C4-2B (cell line): ENCODE data around the gene CAMTA1.
"Not testable (repeated sequence)": the region's sequence is repeated elsewhere in the genome, so short reads cannot be mapped to it uniquely, and the experiment has no call there.

Source experiments
- H3K27ac ChIP-seq: fragments of 450-650 bp; 2 replicates; pipeline ENCODE4 v1.5.1; 2017
- CTCF ChIP-seq: fragments of 450-650 bp; conservative IDR thresholded peaks from 2 replicates; pipeline ENCODE4 v1.5.1; 2017; ENCODE audit warnings: mild to moderate bottlenecking
- ZFX ChIP-seq: fragments of 450-650 bp; IDR thresholded peaks from 2 replicates; pipeline ENCODE4 v1.6.1; 2017

The CAMTA1 gene

DNA sequence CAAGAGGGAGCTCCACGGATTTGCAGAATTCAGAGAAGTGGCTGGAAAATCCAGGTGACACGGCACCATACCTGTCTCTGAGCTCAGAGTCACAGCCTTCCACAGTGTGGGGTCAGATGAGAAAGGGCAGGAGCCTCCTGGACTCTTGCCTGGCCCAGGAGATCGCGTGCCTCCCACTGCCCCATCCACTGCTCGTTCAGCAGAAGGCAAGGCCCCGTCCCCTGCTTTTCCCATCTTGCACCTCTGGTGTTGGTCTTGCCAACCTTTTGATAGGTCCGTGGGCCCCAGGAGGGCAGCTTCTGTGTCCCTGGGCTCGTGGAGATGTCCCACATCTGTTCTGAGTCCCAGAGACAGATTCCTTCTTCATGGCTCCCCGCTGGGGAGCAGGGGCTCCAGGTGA lies 902.2 kb downstream of the CAMTA1 start:
- H3K27ac ChIP-seq: no peak overlapping the region
- TF ChIP-seq CTCF (no peak), ZFX (no peak)

GRCh38 chr1:7688659-7689058 lies 903.4 kb downstream of the CAMTA1 start:
- H3K27ac ChIP-seq: no peak overlapping the region
- TF ChIP-seq CTCF (no peak), ZFX (no peak)

DNA sequence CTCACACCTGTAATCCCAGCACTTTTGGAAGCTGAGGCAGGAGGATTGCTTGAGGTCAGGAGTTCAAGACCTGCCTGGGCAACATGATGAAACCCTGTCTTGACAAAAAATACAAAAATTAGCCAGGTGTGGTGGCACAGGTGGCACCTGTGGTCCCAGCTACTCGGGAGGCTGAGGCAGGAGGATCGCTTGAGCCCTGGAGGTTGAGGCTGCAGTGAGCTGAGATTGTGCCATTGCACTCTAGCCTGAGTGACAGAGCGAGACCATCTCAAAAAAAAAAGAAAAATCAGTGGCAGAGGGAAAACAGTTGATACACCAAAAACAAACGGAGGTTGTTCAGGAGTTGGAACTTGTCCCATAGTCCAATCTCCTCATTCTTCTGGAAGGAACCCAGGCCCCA lies 904.1 kb downstream of the CAMTA1 start:
- not testable (repeated sequence) for H3K27ac ChIP-seq

DNA sequence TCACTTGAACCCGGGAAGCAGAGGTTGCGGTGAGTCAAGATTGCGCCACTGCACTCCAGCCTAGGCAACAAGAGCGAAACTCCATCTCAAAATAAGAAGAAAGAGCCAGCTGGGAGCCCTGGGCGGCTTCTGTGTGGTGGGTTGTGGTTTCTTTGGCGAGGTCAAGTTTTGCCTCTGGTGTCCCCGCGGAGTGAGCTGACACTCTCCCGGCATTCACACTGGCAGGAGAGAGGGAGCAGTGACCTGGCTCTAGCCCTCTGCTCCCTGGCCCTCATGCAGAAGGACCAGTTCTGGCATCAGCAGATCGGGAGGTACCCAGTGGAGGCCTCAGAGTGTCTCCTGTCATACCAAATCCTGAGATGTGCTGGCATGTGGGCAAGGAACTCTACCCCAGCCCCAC lies 904.8 kb downstream of the CAMTA1 start:
- H3K27ac ChIP-seq: no peak overlapping the region
- TF ChIP-seq ZFX: no peak
- no peak for TF ChIP-seq CTCF

- no peak overlapping the region for H3K27ac ChIP-seq
Observed at GRCh38 chr1:7690496-7691182, 905.4 kb downstream of the CAMTA1 start.

DNA sequence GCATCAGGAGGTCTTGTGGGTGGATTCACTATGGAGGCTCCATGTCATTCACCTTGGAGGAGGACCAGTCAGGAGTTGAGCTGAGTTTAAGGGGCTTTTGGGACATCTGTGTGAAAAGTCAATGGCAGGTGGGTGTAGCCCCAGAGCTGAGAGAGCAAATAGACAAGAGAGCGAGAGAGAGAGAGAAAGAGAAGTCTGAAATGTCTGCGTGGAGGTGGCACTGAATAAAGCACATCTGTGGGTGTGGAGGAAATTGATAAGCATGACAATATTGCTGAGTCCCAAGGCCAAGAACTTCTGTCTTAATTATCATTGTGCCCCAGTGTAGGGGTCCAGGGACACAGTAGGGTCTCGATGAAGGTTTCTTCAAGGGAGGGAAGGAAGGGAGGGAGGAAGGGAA lies 906.3 kb downstream of the CAMTA1 start:
- no peak overlapping the region for H3K27ac ChIP-seq
- TF ChIP-seq ZFX (no peak), CTCF (no peak)

More at GRCh38 chr1:7690496-7691182, 905.4 kb downstream of the CAMTA1 start:
- TF ChIP-seq ZFX (no peak), CTCF (no peak)

DNA sequence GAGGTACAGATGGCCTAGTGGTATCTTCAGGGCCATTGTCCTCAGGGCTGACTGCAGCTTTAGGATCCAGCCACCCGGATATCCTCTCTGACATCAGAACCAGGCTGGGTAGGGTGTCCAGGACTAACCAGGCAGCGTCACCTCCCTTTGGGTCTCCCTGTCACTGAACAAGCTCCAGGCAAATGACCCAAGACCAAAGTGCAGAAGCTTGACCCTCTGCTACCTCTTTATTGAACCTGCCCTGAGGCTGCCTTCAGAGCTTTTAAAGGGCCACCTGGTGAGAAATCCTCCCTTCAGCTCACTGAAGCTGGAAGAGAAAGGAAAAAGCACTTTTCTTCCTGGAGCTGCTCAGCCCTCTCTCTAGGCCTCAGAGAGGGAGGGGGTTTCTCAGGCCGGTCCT lies 906.8 kb downstream of the CAMTA1 start:
- TF ChIP-seq CTCF: no peak
- TF ChIP-seq ZFX: no peak

DNA sequence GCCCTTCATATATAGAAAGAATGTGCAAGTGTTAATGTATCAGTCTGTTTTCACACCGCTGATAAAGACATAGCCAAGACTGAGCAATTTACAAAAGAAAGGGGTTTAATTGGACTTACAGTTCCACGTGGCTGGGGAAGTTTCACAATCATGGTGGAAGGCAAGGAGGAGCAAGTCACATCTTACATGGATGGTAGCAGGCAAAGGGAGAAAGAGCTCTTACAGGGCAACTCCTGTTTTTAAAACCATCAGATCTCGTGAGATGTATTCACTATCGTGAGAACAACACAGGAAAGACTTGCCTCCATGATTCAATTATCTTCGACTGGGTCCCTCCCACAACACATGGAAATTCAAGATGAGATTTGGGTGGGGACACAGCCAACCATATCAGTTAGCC lies 907.8 kb downstream of the CAMTA1 start:
- H3K27ac ChIP-seq: not testable (repeated sequence)

More for the DNA sequence above, 906.8 kb downstream of the CAMTA1 start:
- H3K27ac ChIP-seq: no peak overlapping the region
